ENCODE results near the gene SMAP1.

GRCh38 chr6:70857387-70858077 is 189.8 kb downstream of the SMAP1 start:
- TF ChIP-seq, protein P1, sequence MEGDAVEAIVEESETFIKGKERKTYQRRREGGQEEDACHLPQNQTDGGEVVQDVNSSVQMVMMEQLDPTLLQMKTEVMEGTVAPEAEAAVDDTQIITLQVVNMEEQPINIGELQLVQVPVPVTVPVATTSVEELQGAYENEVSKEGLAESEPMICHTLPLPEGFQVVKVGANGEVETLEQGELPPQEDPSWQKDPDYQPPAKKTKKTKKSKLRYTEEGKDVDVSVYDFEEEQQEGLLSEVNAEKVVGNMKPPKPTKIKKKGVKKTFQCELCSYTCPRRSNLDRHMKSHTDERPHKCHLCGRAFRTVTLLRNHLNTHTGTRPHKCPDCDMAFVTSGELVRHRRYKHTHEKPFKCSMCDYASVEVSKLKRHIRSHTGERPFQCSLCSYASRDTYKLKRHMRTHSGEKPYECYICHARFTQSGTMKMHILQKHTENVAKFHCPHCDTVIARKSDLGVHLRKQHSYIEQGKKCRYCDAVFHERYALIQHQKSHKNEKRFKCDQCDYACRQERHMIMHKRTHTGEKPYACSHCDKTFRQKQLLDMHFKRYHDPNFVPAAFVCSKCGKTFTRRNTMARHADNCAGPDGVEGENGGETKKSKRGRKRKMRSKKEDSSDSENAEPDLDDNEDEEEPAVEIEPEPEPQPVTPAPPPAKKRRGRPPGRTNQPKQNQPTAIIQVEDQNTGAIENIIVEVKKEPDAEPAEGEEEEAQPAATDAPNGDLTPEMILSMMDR (IDR thresholded peaks at IDR 0.05) = no peak
- TF ChIP-seq POLR2A (IDR thresholded peaks at IDR 0.05) = no peak

All from right lobe of liver (tissue), 4 donors.